Duodenal mucosa (tissue), 2 donors: ENCODE measurements around the gene GIT2.
"Not testable (repeated sequence)": the region's sequence is repeated elsewhere in the genome, so short reads cannot be mapped to it uniquely, and the experiment has no call there.

ENCODE experiments used
- H3K27ac ChIP-seq: one replicate; pipeline ENCODE4 v1.7.0; 2013; ENCODE audit warnings: low read depth, low read length
- H3K27me3 ChIP-seq, 2 donors: one replicate each; pipeline ENCODE4 v1.7.0; 2013; ENCODE audit warnings: low read length in 2 of 2, control low read depth in 1 of 2; ENCODE audit not compliant: insufficient read depth in 2 of 2, control insufficient read depth in 1 of 2
- H3K36me3 ChIP-seq, 2 donors: one replicate each; pipeline ENCODE4 v1.7.0; 2013; ENCODE audit warnings: low read length in 2 of 2, control low read depth in 1 of 2; ENCODE audit not compliant: insufficient read depth in 2 of 2, control insufficient read depth in 1 of 2
- H3K4me1 ChIP-seq, 2 donors: one replicate each; pipeline ENCODE4 v1.7.0; 2013; ENCODE audit warnings: low read length in 2 of 2, control low read depth in 1 of 2; ENCODE audit not compliant: insufficient read depth in 2 of 2, control insufficient read depth in 1 of 2
- H3K4me3 ChIP-seq, 2 donors: one replicate each; pipeline ENCODE4 v1.7.0; 2013; ENCODE audit warnings: low read length in 2 of 2, low read depth in 1 of 2
- H3K9ac ChIP-seq, 2 donors: one replicate each; pipeline ENCODE4 v1.7.0; 2013; ENCODE audit warnings: low read length in 2 of 2, low read depth in 1 of 2
- H3K9me3 ChIP-seq, 2 donors: one replicate each; pipeline ENCODE4 v1.7.0; 2013; ENCODE audit warnings: low read length in 2 of 2, control low read depth in 1 of 2; ENCODE audit not compliant: control insufficient read depth in 1 of 2

Gene GIT2

GRCh38 chr12:109899345-109899744 is 96.8 kb downstream of the GIT2 start:
- Histone ChIP-seq H3K4me3 (peak overlapping the region; percentile 91 to 96), H3K36me3 (peaks cover 14 to 16% of the 10 kb centered on the region in 2 donors), H3K4me1 (peaks cover 15 to 17% of the 10 kb centered on the region in 2 donors), H3K9ac (peak overlapping the region in 1 of 2 donors; percentile 83)
- not testable (repeated sequence) for H3K27me3 ChIP-seq, H3K9me3 ChIP-seq, H3K27ac ChIP-seq

- H3K4me1 ChIP-seq: peaks cover 19 to 23% of the 10 kb centered on the region in 2 donors
- H3K4me3 ChIP-seq: no peak overlapping the region
- no peak overlapping the region for H3K9ac ChIP-seq
Observed at GRCh38 chr12:109897029-109897428, 99.1 kb downstream of the GIT2 start.

GRCh38 chr12:109896188-109896587 is 100.0 kb downstream of the GIT2 start:
- Histone ChIP-seq H3K4me1 (peaks cover 12 to 15% of the 10 kb centered on the region in 2 donors), H3K9me3 (no peaks in the 10 kb centered on the region), H3K27ac (no peak overlapping the region), H3K9ac (no peak overlapping the region), H3K36me3 (no peaks in the 10 kb centered on the region), H3K27me3 (no peaks in the 10 kb centered on the region), H3K4me3 (no peak overlapping the region)

More at GRCh38 chr12:109897029-109897428, 99.1 kb downstream of the GIT2 start:
- H3K27ac ChIP-seq: no peak overlapping the region
- no peaks in the 10 kb centered on the region for H3K36me3 ChIP-seq
- no peaks in the 10 kb centered on the region for H3K9me3 ChIP-seq
- H3K27me3 ChIP-seq: no peaks in the 10 kb centered on the region

- Histone ChIP-seq H3K27me3 (no peaks in the 10 kb centered on the region), H3K27ac (no peak overlapping the region), H3K9me3 (no peaks in the 10 kb centered on the region), H3K36me3 (no peaks in the 10 kb centered on the region), H3K4me3 (no peak overlapping the region), H3K9ac (no peak overlapping the region), H3K4me1 (peaks cover 5 to 9% of the 10 kb centered on the region in 2 donors)
Observed at GRCh38 chr12:109894939-109895338, 101.2 kb downstream of the GIT2 start.

- Histone ChIP-seq H3K27ac (no peak overlapping the region), H3K9me3 (no peaks in the 10 kb centered on the region), H3K36me3 (no peaks in the 10 kb centered on the region), H3K4me1 (peaks cover 6 to 7% of the 10 kb centered on the region in 2 donors), H3K27me3 (no peaks in the 10 kb centered on the region), H3K4me3 (no peak overlapping the region), H3K9ac (no peak overlapping the region)
Observed at GRCh38 chr12:109893261-109893995, 102.7 kb downstream of the GIT2 start.

GRCh38 chr12:109892748-109893147 is 103.4 kb downstream of the GIT2 start:
- Histone ChIP-seq H3K27ac (no peak overlapping the region), H3K27me3 (no peaks in the 10 kb centered on the region), H3K4me3 (no peak overlapping the region), H3K4me1 (peaks cover 6 to 12% of the 10 kb centered on the region in 2 donors), H3K36me3 (no peaks in the 10 kb centered on the region), H3K9ac (no peak overlapping the region), H3K9me3 (no peaks in the 10 kb centered on the region)

- Histone ChIP-seq H3K9me3 (no peaks in the 10 kb centered on the region), H3K4me1 (peaks cover 6 to 12% of the 10 kb centered on the region in 2 donors), H3K27me3 (no peaks in the 10 kb centered on the region), H3K9ac (no peak overlapping the region), H3K4me3 (no peak overlapping the region), H3K36me3 (no peaks in the 10 kb centered on the region), H3K27ac (no peak overlapping the region)
Observed at GRCh38 chr12:109892165-109892715, 103.9 kb downstream of the GIT2 start.

GRCh38 chr12:109891731-109892130 is 104.4 kb downstream of the GIT2 start:
- not testable (repeated sequence) for H3K9ac ChIP-seq, H3K4me3 ChIP-seq, H3K27ac ChIP-seq, H3K36me3 ChIP-seq, H3K27me3 ChIP-seq, H3K9me3 ChIP-seq
- H3K4me1 ChIP-seq: peaks cover 6 to 12% of the 10 kb centered on the region in 2 donors

GRCh38 chr12:109890620-109891170 is 105.5 kb downstream of the GIT2 start:
- Histone ChIP-seq H3K9me3 (no peaks in the 10 kb centered on the region), H3K27ac (no peak overlapping the region), H3K36me3 (no peaks in the 10 kb centered on the region), H3K27me3 (no peaks in the 10 kb centered on the region), H3K4me3 (no peak overlapping the region), H3K4me1 (peaks cover 6 to 12% of the 10 kb centered on the region in 2 donors), H3K9ac (no peak overlapping the region)

- Histone ChIP-seq H3K36me3 (no peaks in the 10 kb centered on the region), H3K27ac (peak overlapping the region; percentile 25), H3K9ac (no peak overlapping the region), H3K4me1 (peaks cover 6 to 12% of the 10 kb centered on the region in 2 donors), H3K4me3 (no peak overlapping the region), H3K27me3 (no peaks in the 10 kb centered on the region), H3K9me3 (no peaks in the 10 kb centered on the region)
Observed at GRCh38 chr12:109888179-109889020, 107.8 kb downstream of the GIT2 start.
